Measurements from ENCODE around the gene THSD4.

GRCh38 chr15:71643918-71644317 is 528.6 kb downstream of the THSD4 start:
- TF ChIP-seq CTCF (conservative IDR thresholded peaks at IDR 0.05) (no peak), ZFX (IDR thresholded peaks at IDR 0.05) (no peak)

All from C4-2B (cell line).